Osteocyte (in vitro differentiated cells): ENCODE data around the gene ASB13. TPM values are rescaled to one million over a fixed set of nuclear protein-coding genes. Genes with fewer than 3 reads are reported as not detected.

Experiments used
- DNase-seq: peaks from one replicate; pipeline ENCODE4 v3.0.0; 2021; ENCODE audit warnings: mixed read lengths; ENCODE audit not compliant: unreplicated experiment; ENCODE audit errors: extremely low spot score
- H3K27ac Mint-ChIP-seq: one replicate; pipeline ENCODE4 v1.8.0; 2021; ENCODE audit warnings: mild to moderate bottlenecking, mixed read lengths; ENCODE audit not compliant: unreplicated experiment
- H3K27me3 Mint-ChIP-seq: one replicate; pipeline ENCODE4 v1.8.0; 2021; ENCODE audit warnings: mixed read lengths; ENCODE audit not compliant: unreplicated experiment
- H3K36me3 Mint-ChIP-seq: one replicate; pipeline ENCODE4 v1.8.0; 2021; ENCODE audit warnings: mixed read lengths; ENCODE audit not compliant: unreplicated experiment
- H3K4me1 Mint-ChIP-seq: one replicate; pipeline ENCODE4 v1.8.0; 2021; ENCODE audit warnings: mixed read lengths; ENCODE audit not compliant: unreplicated experiment
- H3K4me3 Mint-ChIP-seq: one replicate; pipeline ENCODE4 v1.8.0; 2021; ENCODE audit warnings: mild to moderate bottlenecking, moderate library complexity, mixed read lengths; ENCODE audit not compliant: unreplicated experiment
- H3K9me3 Mint-ChIP-seq: one replicate; pipeline ENCODE4 v1.8.0; 2021; ENCODE audit warnings: mixed read lengths; ENCODE audit not compliant: unreplicated experiment
- CTCF ChIP-seq: fragments of 200-600 bp; sonication (generic); IDR thresholded peaks from 2 replicates; pipeline ENCODE4 v1.5.0; 2021; ENCODE audit warnings: antibody characterized with exemption, mild to moderate bottlenecking, moderate library complexity
- total RNA-seq: library from RNA; stranded (reverse); gene quantifications from 2 replicates; pipeline ENCODE4 v1.2.1, GENCODE V29; 2021

Gene ASB13
- total RNA-seq, 1 donor from 2014 or later = 18.4 TPM

- no peak for DNase-seq
- Mint-ChIP-seq H3K9me3 (no peaks in the 10 kb centered on the region), H3K27ac (no peak overlapping the region), H3K27me3 (no peaks in the 10 kb centered on the region), H3K36me3 (no peaks in the 10 kb centered on the region), H3K4me1 (peaks cover 62% of the 10 kb centered on the region), H3K4me3 (no peak overlapping the region)
- no peak for TF ChIP-seq CTCF
Measured at GRCh38 chr10:5592070-5592469, 74.3 kb downstream of the ASB13 start.

GRCh38 chr10:5591336-5591824 lies 75.0 kb downstream of the ASB13 start:
- H3K36me3 Mint-ChIP-seq = no peaks in the 10 kb centered on the region
- H3K9me3 Mint-ChIP-seq = no peaks in the 10 kb centered on the region
- no peak for TF ChIP-seq CTCF
- no peak overlapping the region for H3K27ac Mint-ChIP-seq
- no peak for DNase-seq
- H3K27me3 Mint-ChIP-seq = no peaks in the 10 kb centered on the region
- peaks cover 57% of the 10 kb centered on the region for H3K4me1 Mint-ChIP-seq
- no peak overlapping the region for H3K4me3 Mint-ChIP-seq

DNA sequence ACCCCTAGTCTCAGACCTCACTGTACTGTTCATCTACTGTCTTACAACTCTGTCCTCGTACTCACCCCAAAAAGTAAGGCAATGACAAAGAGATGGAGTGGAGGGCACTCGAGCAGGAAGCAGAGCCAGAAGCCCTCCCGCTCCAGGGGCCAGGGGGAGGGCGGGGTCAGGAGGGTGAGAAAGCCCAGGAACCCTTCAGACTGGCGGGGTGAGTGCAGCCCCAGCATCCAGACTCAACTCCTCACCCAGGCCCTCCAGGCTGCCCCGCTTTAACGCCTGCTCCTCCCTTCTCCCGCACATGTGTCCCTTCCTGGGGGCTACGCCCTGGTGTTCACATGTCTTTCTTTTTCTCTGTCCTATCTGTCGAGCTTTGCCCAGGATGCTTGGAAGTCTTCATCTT lies 75.6 kb downstream of the ASB13 start:
- Mint-ChIP-seq H3K4me1 (peaks cover 54% of the 10 kb centered on the region), H3K36me3 (no peaks in the 10 kb centered on the region), H3K4me3 (no peak overlapping the region), H3K27ac (no peak overlapping the region), H3K27me3 (no peaks in the 10 kb centered on the region), H3K9me3 (no peaks in the 10 kb centered on the region)
- DNase-seq = no peak
- no peak for TF ChIP-seq CTCF

- no peaks in the 10 kb centered on the region for H3K9me3 Mint-ChIP-seq
- H3K27ac Mint-ChIP-seq = no peak overlapping the region
- peaks cover 54% of the 10 kb centered on the region for H3K4me1 Mint-ChIP-seq
- H3K27me3 Mint-ChIP-seq = no peaks in the 10 kb centered on the region
- TF ChIP-seq CTCF = peak; percentile 44
- no peak for DNase-seq
- no peaks in the 10 kb centered on the region for H3K36me3 Mint-ChIP-seq
- no peak overlapping the region for H3K4me3 Mint-ChIP-seq
Measured at GRCh38 chr10:5589661-5590511, 76.5 kb downstream of the ASB13 start.

- H3K9me3 Mint-ChIP-seq = no peaks in the 10 kb centered on the region
- TF ChIP-seq CTCF = no peak
- no peak for DNase-seq
- H3K4me1 Mint-ChIP-seq = peaks cover 51% of the 10 kb centered on the region
- H3K27me3 Mint-ChIP-seq = no peaks in the 10 kb centered on the region
- H3K36me3 Mint-ChIP-seq = no peaks in the 10 kb centered on the region
- H3K4me3 Mint-ChIP-seq = no peak overlapping the region
- H3K27ac Mint-ChIP-seq = no peak overlapping the region
Measured at GRCh38 chr10:5589011-5589660, 77.3 kb downstream of the ASB13 start.
